NB4 (cell line): ENCODE data around the gene ASCC2.
"Not testable (repeated sequence)": the region's sequence is repeated elsewhere in the genome, so short reads cannot be mapped to it uniquely, and the experiment has no call there.

Experiments used
- DNase-seq: peaks from one replicate; pipeline ENCODE4 v3.0.0; 2010; ENCODE audit warnings: low read depth
- H3K4me3 ChIP-seq: one replicate; pipeline ENCODE4 v1.5.1; 2011; ENCODE audit warnings: mild to moderate bottlenecking, low read depth, low read length, moderate library complexity
- CTCF ChIP-seq: IDR thresholded peaks from one replicate; pipeline ENCODE4 v1.5.1; 2012; ENCODE audit warnings: low read depth, low read length
- MYC ChIP-seq: IDR thresholded peaks from 2 replicates; pipeline ENCODE4 v1.6.1; 2011; ENCODE audit warnings: low read depth, low read length
- POLR2A ChIP-seq: IDR thresholded peaks from 2 replicates; pipeline ENCODE4 v1.6.1; 2011; ENCODE audit warnings: mild to moderate bottlenecking; ENCODE audit not compliant: insufficient read length; ENCODE audit errors: extremely low read depth
- TF ChIP-seq, protein P1 (sequence below): IDR thresholded peaks from 2 replicates; pipeline ENCODE4 v1.6.1; 2011; ENCODE audit warnings: low read depth, low read length

ASCC2 gene

DNA sequence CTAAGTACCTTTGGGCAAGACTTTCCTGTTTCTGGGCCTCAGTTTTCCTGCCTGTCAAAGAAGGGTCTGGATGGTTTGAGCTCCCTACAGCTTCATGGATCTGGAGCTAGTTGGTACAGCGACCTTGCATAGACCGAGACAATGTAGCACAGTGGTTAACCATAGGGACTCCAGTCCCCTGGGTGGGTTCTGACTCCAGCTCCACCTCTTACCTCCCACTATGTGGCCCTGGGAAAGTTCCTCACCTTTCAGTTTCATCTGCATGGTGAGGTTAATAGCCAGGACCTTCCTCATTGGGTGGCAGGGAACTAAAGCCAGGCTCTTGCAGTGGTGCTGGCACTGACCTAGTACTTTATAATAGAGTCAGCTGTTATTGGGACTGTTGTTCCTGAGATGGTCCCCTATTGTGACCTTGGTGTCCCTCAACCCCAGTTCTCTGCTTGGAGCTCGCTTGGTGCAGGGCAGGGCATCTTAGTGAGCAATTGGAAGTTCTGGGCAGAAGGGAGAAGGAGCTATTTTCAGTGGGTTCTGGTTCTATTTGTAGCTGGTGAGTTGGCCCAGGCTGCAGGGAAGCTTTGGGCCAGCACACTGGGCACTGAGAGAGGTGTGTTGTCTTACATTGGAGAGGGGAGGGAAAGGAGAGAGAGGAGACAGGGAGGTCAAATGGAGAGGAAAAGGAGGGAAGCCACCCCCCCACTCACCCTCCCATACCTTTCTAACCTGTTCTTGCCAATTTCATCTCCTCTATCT, 34.2 kb upstream of the ASCC2 start:
- TF ChIP-seq CTCF (no peak), MYC (no peak), POLR2A (no peak)
- TF ChIP-seq, protein P1, sequence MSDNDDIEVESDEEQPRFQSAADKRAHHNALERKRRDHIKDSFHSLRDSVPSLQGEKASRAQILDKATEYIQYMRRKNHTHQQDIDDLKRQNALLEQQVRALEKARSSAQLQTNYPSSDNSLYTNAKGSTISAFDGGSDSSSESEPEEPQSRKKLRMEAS: no peak
- H3K4me3 ChIP-seq: no peak overlapping the region
- peak; percentile 7 for DNase-seq

DNA sequence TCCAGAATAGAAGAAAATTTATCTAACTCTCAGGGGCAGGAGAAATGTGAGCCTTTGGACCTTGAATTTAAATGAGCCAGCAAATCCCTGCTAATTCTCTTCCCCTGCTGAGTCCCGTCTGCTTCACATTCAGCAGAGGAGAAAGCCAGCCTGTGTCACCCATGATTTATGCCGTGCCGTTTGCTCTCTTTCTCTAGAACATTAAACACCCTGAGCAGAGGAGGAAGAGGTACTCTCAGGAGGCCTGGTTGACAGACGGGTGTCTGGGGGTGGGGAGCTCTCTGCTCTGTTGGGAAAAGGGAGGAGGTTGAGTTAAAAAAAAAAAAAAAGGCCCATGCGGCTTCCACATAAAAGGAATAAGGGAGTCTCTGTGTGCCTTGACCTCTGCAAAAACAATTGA, 33.6 kb upstream of the ASCC2 start:
- no peak for TF ChIP-seq CTCF
- no peak overlapping the region for H3K4me3 ChIP-seq
- no peak for DNase-seq

DNA sequence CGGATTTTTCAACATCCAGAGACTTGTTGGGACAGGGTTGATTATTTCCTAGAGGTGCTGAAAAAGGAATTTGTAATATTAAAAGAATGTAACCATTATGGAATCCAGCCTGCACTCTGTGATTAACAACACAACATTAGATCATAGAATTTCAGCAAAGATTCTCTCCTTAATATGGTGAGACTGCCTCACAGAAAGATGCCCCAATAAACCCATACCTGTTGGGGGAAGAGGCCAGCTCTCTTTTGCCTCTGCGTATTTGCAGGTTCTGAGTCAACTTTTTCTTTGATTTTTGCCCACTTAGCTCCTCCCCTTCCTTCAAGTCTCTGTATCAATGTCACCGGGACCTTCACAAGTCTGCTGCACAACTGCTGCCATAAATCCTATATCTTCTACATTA, 32.5 kb upstream of the ASCC2 start:
- H3K4me3 ChIP-seq: no peak overlapping the region
- DNase-seq: no peak
- TF ChIP-seq, protein P1: no peak
- TF ChIP-seq MYC (no peak), CTCF (no peak), POLR2A (no peak)

GRCh38 chr22:29867851-29868250, 29.8 kb upstream of the ASCC2 start:
- DNase-seq: no peak
- H3K4me3 ChIP-seq: no peak overlapping the region
- TF ChIP-seq CTCF (no peak), MYC (no peak)

DNA sequence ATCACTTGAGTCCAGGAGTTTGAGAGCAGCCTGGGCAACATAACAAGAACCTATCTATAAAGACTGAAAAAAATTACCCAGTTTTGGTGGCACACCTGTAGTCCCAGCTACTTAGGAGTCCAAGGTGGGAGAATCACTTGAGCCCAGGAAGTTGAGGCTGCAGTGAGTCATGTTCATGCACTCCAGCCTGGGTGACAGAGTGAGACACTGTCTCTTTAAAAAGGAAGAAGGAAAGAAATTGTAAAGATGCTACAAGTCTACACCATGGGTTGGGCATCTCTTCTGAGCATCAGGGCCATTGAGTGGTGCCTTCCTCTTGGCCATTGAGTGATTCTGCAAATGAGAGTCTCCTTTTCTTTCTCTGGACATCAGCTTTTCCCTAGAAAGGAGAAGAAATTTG, 29.2 kb upstream of the ASCC2 start:
- no peak overlapping the region for H3K4me3 ChIP-seq
- no peak for DNase-seq
- no peak for TF ChIP-seq MYC
- TF ChIP-seq POLR2A: no peak
- TF ChIP-seq CTCF: no peak
- TF ChIP-seq, protein P1: no peak

GRCh38 chr22:29865572-29865971, 27.5 kb upstream of the ASCC2 start:
- not testable (repeated sequence) for DNase-seq, H3K4me3 ChIP-seq
